ENCODE data around the gene MOB1A.
"Not testable (repeated sequence)": the region's sequence is repeated elsewhere in the genome, so short reads cannot be mapped to it uniquely, and the experiment has no call there.

MOB1A gene

DNA sequence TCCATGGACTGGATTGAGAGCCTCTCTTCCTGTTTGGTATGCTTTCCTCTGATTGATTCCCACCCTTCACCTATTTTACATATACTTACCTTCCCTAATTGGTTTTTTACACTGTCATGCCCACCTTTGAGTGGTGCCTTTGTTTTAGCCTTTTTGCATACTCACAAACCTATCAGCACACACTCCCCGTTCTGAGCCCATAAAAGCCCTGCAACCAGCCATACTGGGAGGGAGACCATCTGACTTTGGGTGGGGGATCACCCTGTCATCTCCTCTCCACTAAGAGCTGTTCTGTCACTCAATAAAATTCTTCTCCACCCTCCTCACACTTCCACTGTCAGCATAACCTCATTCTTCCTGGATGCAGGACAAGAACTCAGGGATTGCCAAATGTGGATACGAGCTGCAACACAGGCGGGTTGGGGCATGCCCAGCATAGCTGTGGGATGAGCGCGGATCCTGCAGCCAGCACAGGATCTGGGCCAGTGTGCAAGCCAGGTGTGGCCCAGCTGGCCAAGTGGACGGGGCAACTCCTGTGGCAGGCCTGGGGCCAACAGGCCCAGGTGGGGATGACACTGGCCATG is 9.4 kb upstream of the MOB1A start:
- H3K36me3 ChIP-seq (ENCODE audit: control insufficient read depth, insufficient read depth, low read length): no peaks in the 10 kb centered on the region
- TF ChIP-seq, protein P1, sequence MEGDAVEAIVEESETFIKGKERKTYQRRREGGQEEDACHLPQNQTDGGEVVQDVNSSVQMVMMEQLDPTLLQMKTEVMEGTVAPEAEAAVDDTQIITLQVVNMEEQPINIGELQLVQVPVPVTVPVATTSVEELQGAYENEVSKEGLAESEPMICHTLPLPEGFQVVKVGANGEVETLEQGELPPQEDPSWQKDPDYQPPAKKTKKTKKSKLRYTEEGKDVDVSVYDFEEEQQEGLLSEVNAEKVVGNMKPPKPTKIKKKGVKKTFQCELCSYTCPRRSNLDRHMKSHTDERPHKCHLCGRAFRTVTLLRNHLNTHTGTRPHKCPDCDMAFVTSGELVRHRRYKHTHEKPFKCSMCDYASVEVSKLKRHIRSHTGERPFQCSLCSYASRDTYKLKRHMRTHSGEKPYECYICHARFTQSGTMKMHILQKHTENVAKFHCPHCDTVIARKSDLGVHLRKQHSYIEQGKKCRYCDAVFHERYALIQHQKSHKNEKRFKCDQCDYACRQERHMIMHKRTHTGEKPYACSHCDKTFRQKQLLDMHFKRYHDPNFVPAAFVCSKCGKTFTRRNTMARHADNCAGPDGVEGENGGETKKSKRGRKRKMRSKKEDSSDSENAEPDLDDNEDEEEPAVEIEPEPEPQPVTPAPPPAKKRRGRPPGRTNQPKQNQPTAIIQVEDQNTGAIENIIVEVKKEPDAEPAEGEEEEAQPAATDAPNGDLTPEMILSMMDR (IDR thresholded peaks at IDR 0.05; ENCODE audit: insufficient read depth, low read length, poor library complexity, severe bottlenecking): no peak
- H3K4me3 ChIP-seq (replicated peaks; ENCODE audit: low read depth, low read length): no peak overlapping the region
- no peak for DNase-seq (ENCODE audit: extremely low read depth, insufficient read length)
- no peaks in the 10 kb centered on the region for H3K27me3 ChIP-seq (replicated peaks; ENCODE audit: control insufficient read depth, insufficient read depth, low read length)

DNA sequence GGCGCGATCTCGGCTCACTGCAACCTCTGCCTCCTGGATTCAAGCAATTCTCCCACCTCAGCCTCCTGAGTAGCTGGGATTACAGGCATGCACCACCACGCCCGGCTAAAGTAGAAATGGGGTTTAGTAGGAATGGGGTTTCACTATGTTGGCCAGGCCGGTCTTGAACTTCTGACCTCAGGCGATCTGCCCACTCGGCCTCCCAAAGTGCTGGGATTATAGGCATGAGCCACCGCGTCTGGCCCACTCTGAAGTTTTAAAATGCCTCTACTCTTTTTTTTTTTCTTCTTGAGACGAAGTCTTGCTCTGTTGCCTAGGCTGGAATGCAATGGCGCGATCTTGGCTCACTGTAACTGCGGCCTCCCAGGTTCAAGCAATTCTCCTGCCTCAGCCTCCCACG is 8.0 kb upstream of the MOB1A start:
- not testable (repeated sequence) for H3K4me3 ChIP-seq (replicated peaks; ENCODE audit: low read depth, low read length); DNase-seq (ENCODE audit: extremely low read depth, insufficient read length); H3K36me3 ChIP-seq (ENCODE audit: control insufficient read depth, insufficient read depth, low read length); H3K27me3 ChIP-seq (replicated peaks; ENCODE audit: control insufficient read depth, insufficient read depth, low read length)

DNA sequence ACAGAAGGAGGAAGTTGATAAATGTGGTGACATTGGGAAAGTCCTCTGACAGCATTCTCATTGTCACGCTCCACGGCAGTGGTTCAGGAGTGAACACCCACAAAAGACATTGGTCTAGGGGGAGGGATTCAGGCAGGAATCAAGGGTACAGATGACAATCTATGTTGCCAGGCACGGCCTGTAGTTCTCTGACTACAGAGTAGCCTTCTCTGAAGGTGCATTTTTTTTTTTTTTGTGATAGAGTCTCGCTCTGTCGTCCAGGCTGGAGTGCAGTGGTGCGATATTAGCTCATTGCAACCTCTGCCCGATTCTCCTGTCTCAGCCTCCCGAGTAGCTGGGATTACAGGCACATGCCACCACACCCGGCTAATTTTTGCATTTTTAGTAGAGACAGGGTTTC is 7.4 kb upstream of the MOB1A start:
- DNase-seq (ENCODE audit: extremely low read depth, insufficient read length): peak; percentile 82
- Histone ChIP-seq H3K36me3 (ENCODE audit: control insufficient read depth, insufficient read depth, low read length) (no peaks in the 10 kb centered on the region), H3K27me3 (replicated peaks; ENCODE audit: control insufficient read depth, insufficient read depth, low read length) (no peaks in the 10 kb centered on the region), H3K4me3 (replicated peaks; ENCODE audit: low read depth, low read length) (peak overlapping the region; percentile 42; the same call in 1 of the 2 replicates)
- TF ChIP-seq, protein P1 (IDR thresholded peaks at IDR 0.05; ENCODE audit: insufficient read depth, low read length, poor library complexity, severe bottlenecking): no peak

DNA sequence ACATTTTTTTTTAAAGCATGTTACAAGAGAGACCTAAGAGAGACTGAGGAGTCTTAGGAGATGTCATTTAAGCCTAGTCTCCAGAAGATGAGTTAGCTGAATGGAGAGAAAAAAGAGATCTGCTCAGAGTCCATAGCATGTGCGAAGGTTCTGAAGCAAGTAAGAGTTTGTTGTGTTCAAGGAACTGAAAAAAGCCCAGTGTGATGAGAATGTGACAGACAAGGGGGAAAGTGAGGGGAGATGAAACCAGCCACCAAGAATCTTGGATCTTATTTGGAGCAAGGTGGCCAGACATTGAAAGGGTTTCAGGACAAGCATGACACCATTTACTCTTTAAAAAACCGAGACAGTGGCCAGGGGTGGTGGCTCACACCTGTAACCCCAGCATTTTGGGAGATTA is 5.2 kb upstream of the MOB1A start:
- Histone ChIP-seq H3K36me3 (ENCODE audit: control insufficient read depth, insufficient read depth, low read length) (no peaks in the 10 kb centered on the region), H3K4me3 (replicated peaks; ENCODE audit: low read depth, low read length) (no peak overlapping the region), H3K27me3 (replicated peaks; ENCODE audit: control insufficient read depth, insufficient read depth, low read length) (no peaks in the 10 kb centered on the region)
- TF ChIP-seq, protein P1 (IDR thresholded peaks at IDR 0.05; ENCODE audit: insufficient read depth, low read length, poor library complexity, severe bottlenecking): no peak
- no peak for DNase-seq (ENCODE audit: extremely low read depth, insufficient read length)

DNA sequence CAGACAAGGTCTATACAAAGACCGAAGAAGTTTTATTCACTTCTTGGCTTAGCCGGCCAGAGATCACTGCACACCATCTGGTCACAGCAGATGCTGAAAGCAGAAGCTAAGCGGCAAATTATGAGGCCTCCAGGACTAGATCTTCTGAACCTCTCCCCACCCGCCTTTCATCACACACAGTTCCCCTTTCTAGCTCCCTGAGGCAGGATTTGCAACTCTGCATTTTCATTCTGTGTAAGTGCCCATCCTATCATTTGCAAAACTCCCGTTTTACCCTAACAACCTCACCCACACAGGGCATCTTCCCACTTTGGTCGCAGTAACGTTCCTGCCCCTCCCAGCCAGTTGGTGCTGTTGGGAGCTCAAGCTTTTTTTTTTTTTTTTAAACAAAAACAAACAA is 3.1 kb upstream of the MOB1A start:
- TF ChIP-seq, protein P1 (IDR thresholded peaks at IDR 0.05; ENCODE audit: insufficient read depth, low read length, poor library complexity, severe bottlenecking): no peak
- peak; percentile 65 for DNase-seq (ENCODE audit: extremely low read depth, insufficient read length)
- no peaks in the 10 kb centered on the region; the same call in 1 of the 2 replicates for H3K36me3 ChIP-seq (ENCODE audit: control insufficient read depth, insufficient read depth, low read length)
- H3K4me3 ChIP-seq (replicated peaks; ENCODE audit: low read depth, low read length): peak overlapping the region; percentile 35; the same call in 1 of the 2 replicates
- no peaks in the 10 kb centered on the region for H3K27me3 ChIP-seq (replicated peaks; ENCODE audit: control insufficient read depth, insufficient read depth, low read length)

DNA sequence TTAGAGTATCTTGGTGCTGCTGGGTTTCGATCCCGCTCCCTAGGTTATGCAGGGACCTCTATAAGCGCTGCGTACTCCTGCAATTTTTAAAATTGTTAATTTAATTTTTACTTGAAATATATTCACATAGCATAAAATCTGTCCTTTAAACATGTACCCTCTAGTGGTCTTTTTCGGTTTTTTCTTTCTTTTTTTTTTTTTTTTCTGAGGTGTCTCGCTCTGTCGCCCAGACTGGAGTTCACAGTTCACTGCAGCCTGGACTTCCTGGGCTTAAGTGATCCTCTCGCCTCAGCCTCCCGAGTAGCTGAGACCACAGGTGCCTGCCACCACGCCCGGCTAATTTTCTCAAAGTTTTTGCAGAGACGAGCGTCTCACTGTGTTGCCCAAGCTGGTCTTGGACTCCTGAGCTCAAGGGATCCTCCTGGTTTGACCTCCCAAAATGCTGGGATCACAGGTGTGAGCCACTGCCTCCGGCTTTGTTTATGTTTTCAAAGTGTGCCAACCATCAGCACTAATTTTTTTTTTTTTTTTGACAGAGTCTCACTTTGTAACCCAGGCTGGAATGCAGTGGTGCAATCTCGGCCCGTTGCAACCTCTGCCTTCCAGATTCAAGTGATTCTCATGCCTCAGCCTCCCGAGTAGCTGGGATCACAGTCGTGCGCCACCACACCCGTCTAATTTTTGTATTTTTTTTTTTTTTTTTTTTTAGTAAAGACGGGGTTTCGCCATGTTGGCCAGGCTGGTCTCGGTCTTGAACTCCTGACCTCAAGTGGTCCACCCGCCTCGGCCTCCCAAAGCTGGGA is 585 bp upstream of the MOB1A start:
- TF ChIP-seq, protein P1 (IDR thresholded peaks at IDR 0.05; ENCODE audit: insufficient read depth, low read length, poor library complexity, severe bottlenecking): no peak
- Histone ChIP-seq H3K27me3 (replicated peaks; ENCODE audit: control insufficient read depth, insufficient read depth, low read length) (no peaks in the 10 kb centered on the region), H3K4me3 (replicated peaks; ENCODE audit: low read depth, low read length) (peak overlapping the region; percentile 90)

More for the DNA sequence above, 585 bp upstream of the MOB1A start:
- no peaks in the 10 kb centered on the region; the same call in 1 of the 2 replicates for H3K36me3 ChIP-seq (ENCODE audit: control insufficient read depth, insufficient read depth, low read length)
- no peak for DNase-seq (ENCODE audit: extremely low read depth, insufficient read length)
